GM12873 (cell line): ENCODE data around the gene CDC14B.

Experiments
- TF ChIP-seq, protein P1 (sequence below): IDR thresholded peaks from 2 replicates; pipeline ENCODE4 v1.5.1; 2012; ENCODE audit warnings: low read depth, mild to moderate bottlenecking, moderate library complexity, low read length, control low read depth; ENCODE audit not compliant: insufficient read depth; ENCODE audit errors: missing control alignments

Gene CDC14B

DNA sequence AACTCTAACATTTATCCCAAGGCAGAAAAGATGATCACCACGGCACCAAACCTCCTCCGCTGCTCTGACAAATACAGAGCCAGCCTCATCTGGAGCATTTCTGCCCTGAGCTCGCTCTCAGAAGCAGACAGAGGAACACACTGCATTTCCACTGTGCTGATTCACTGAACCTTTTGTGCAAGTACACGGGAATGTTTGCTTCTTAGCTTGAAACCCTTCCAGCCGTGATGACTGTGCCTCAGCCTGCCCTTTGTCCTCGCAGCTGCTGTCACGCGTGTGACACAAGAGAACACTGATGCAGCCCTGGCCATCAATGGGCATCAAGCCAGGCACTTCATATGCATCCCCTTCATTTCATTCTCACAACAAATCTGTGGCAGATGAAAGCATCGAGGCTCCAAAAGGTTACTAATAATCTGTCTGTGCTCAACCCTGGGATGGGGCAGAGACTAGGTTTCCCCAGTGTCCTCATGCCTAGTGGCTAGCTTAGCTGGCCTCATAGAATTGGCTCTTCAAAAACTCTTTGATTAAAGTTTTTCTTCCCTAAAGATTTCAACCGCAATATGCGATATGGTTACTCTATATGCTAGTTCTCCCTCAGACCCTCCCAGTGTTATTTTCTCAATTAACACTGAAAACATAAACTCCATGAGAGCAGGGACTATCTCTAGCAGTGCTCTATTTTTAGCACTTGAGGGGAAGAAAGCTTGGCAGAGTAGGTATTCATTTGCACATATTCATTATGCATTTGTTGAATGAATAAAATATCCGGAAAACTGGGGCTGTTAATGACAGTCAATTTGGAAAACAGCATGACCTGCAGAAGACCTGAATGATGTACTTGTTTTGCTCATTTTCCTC is 7.3 kb downstream of the CDC14B start:
- TF ChIP-seq, protein P1, sequence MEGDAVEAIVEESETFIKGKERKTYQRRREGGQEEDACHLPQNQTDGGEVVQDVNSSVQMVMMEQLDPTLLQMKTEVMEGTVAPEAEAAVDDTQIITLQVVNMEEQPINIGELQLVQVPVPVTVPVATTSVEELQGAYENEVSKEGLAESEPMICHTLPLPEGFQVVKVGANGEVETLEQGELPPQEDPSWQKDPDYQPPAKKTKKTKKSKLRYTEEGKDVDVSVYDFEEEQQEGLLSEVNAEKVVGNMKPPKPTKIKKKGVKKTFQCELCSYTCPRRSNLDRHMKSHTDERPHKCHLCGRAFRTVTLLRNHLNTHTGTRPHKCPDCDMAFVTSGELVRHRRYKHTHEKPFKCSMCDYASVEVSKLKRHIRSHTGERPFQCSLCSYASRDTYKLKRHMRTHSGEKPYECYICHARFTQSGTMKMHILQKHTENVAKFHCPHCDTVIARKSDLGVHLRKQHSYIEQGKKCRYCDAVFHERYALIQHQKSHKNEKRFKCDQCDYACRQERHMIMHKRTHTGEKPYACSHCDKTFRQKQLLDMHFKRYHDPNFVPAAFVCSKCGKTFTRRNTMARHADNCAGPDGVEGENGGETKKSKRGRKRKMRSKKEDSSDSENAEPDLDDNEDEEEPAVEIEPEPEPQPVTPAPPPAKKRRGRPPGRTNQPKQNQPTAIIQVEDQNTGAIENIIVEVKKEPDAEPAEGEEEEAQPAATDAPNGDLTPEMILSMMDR = no peak

DNA sequence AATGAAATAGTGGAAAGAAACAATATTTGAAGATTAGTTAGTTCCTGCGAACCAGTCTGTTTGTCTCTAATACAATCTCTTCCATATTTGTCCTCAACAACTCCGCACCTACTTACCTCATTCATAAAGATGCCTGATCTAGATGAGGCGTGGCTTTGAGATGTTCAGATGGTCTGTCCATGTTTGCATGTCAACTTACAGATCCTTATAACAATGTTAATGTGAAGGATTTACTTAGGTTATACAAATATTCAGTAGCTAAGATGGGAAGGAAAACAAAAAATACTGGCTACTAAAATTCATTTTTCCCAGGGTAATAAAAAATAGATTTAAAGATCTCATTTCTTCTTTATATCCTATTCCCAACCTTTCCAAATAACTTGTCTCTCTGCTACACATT is 8.3 kb downstream of the CDC14B start:
- TF ChIP-seq, protein P1 = no peak

DNA sequence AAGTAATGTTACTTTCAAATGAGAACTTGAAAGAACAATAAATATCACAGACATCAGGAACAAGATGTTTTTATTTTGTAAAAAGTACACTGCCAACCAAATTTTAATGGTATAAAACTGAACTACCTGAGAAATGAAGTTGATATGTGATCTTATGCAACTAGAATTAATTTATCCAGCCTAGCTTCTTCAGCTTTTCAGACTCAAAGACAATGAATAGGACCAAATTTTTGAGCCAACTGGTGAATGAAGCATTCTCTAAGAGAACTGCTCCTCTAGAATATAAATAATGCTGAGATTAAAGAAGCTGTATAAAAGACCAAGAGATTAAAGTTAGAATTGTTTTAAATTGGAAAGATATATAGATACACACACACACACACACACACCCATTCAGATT is 9.9 kb downstream of the CDC14B start:
- TF ChIP-seq, protein P1 = no peak

DNA sequence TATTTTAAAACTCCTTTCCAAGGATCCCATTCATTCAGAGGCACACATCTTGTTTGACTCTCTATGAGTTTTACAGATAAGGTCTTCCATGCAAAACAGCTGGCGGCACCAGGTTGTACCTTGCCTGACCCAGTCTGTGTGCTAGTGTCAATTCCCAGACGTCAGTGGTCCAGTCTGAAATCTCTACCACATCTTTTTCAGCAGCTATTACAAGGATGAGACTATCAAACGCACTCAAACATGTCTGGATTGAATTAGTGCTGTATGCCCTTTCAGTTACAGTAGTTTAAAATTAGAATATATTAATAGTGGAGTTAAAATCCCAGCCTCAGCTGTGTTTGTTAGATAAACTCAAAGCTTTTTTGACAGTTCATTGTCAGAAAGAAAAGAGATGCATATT is 11.7 kb downstream of the CDC14B start:
- TF ChIP-seq, protein P1 = no peak

DNA sequence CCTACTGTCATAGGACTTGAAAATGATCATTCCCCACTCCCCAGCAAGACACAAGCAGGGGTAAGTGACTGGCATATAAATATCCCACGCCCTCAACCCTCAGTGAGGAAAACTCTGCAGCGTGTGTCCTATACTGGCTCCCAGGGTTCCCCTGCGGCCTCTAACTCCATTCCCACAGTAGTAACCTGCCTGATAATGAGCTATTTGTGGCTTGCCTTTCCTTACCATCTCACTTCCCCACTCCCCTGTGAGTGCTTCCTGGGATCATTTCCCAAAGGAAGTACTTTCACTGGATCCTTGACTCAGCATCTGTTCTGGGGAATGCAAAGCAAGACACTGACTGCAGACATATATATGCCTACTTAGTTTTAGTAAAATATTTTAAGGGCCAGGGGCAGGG is 14.3 kb downstream of the CDC14B start:
- TF ChIP-seq, protein P1 = no peak

DNA sequence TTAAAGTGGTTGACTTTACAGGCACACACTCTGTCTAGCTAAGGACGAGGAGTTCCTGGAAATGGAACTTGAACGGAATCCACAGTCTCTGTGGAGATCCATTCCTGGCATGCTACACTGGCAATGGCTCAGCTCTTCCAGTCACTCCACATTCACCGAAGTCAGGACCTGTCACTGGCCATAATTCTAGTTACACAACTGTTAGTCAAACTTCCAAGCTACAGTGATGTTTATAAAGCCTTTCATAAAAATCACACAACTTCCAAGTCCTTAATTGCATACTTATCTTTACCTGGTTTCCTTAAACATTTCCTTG is 15.7 kb downstream of the CDC14B start:
- TF ChIP-seq, protein P1 = no peak

DNA sequence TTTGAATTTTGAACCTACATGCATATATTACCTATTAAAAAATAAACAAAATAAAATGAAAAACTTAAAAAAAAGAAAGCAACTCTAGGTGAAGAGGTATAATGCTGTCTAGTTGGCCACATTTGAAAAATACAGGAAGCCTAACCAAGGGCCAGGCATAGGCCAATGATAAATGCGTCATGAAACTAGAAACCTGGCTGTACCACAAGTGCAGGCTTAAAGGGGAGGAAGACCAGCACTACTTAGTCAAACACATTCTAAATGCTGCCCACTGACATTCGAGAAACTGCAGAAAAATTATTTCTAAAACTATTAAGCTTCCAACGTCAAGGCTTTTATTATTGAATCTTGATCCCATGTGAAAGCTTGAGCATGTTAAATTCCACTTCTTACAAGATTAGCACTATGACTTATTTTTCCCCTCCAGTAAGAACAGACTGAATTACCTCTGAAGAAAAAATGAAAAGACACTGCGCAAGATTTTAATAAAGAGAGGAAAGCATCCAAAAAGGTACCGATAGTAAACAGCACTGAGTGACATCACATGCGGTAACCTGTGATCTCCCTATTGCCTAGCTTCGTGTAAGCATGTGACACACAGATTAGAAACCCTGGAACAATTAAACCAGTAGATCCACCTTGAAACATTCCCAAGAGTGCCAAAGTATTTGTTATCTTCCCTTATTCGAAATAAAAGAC is 16.2 kb downstream of the CDC14B start:
- TF ChIP-seq, protein P1 = no peak
